Adrenal gland (tissue), 12 donors: ENCODE results near the gene GSTA5. TPM values are rescaled to one million over a fixed set of nuclear protein-coding genes. Genes with fewer than 3 reads are reported as not detected.
"Not testable (repeated sequence)": the region's sequence is repeated elsewhere in the genome, so short reads cannot be mapped to it uniquely, and the experiment has no call there.

ENCODE experiments used
- DNase-seq, 7 donors: peaks; one replicate each; pipeline ENCODE4 v3.0.0-alpha.2; 2019 to 2020
- H3K27ac ChIP-seq, 5 donors: fragments of 200-600 bp; sonication (generic) in 4 of 5; 1 replicate in 3 of 5; 2 replicates in 2 of 5; pipeline versions ENCODE4 v1.5.1 to v1.8.0; 2016 to 2020; ENCODE audit warnings: mild to moderate bottlenecking in 1 of 5
- H3K27me3 ChIP-seq: fragments of 200-600 bp; 2 replicates; pipeline ENCODE4 v1.8.0; 2021
- H3K36me3 ChIP-seq, 2 donors: fragments of 200-600 bp; replicated peaks in 1 of 2; 1 replicate in 1 of 2; 2 replicates in 1 of 2; pipeline versions ENCODE4 v1.5.1 to v1.8.0; 2018 to 2022
- H3K4me1 ChIP-seq, 2 donors: fragments of 200-600 bp; replicated peaks in 1 of 2; 1 replicate in 1 of 2; 2 replicates in 1 of 2; pipeline versions ENCODE4 v1.5.1 to v1.8.0; 2018 to 2021
- H3K4me3 ChIP-seq, 4 donors: fragments of 200-600 bp; sonication (generic) in 3 of 4; one replicate each; pipeline ENCODE4 v1.5.1; 2016 to 2018
- H3K9me3 ChIP-seq, 3 donors: fragments of 200-600 bp; sonication (generic) in 1 of 3; replicated peaks in 1 of 3; 1 replicate in 2 of 3; 2 replicates in 1 of 3; pipeline versions ENCODE4 v1.5.1 to v1.8.0; 2016 to 2021
- CTCF ChIP-seq, 6 experiments: fragments of 450-650 bp in 4 of 6; fragments of 200-600 bp in 2 of 6; sonication (generic) in 1 of 6; IDR thresholded peaks; 1 replicate in 5 of 6; 2 replicates in 1 of 6; pipeline versions ENCODE4 v1.5.1 to v1.8.0; 2016 to 2021; ENCODE audit warnings: antibody characterized with exemption in 6 of 6, mild to moderate bottlenecking in 2 of 6, moderate library complexity in 1 of 6
- POLR2A ChIP-seq, 2 donors: fragments of 450-650 bp; IDR thresholded peaks; one replicate each; pipeline ENCODE4 v1.6.1; 2017; ENCODE audit warnings: antibody characterized with exemption in 2 of 2, mild to moderate bottlenecking in 2 of 2, moderate library complexity in 1 of 2
- WGBS, 4 donors: extraction: QIAGEN DNeasy Blood & Tissue Kit in 2 of 4; methylation state at CpG; one replicate each; pipeline versions ENCODE4 v1.1.5 to v1.1.7; 2013 to 2017; 5-methylcytosine and 5-hydroxymethylcytosine counted together
- intact Hi-C, 2 donors: fragments of 100-400 bp; cut with DNase I; formaldehyde crosslinking; loops; one replicate each; pipeline versions ENCODE4 v1.14.1 to v1.15.0; 2022 to 2023
- polyA plus RNA-seq, 3 donors: library from polyadenylated mRNA; stranded (reverse); fragments of 200-250 nt in 2 of 3; fragments of 350-450 nt in 1 of 3; fragmentation: Illumina TruSeq in 1 of 3; extraction: RNeasy Lipid Tissue Mini Kit (QIAGEN cat#74804) in 1 of 3; gene quantifications; one replicate each; pipeline ENCODE4 v1.2.3, GENCODE V29; 2013 to 2014
- total RNA-seq, 9 donors: library from RNA; depleted of rRNA in 4 of 9; stranded (reverse); fragments of >200 nt in 4 of 9; fragments of 120-200 nt in 1 of 9; fragmentation: NEBNext Ultra II Directional in 1 of 9; extraction: Animal tissue kit (Norgen Biotek cat#: 25700) in 1 of 9; gene quantifications; one replicate each; pipeline versions ENCODE4 v1.1.0 to v1.2.4, GENCODE V29; 2013 to 2023
- donor health status: healthy with polysubstance abuse.
- donor health status: Bipolar disorder and iron deficiency.
- donor health status: DM: yes; HTN: yes; CAD: no.
- donor health status: DM: no; HTN: no; CAD: no.
- donor health status: DM: no; HTN: no; CAD: no.
- donor health status: DM: yes; HTN: yes; CAD: no.

GSTA5 gene
- total and polyA plus RNA-seq, 12 donors = not detected

GRCh38 chr6:52868240-52868639, 27.6 kb upstream of the GSTA5 start:
- no peak overlapping the region for H3K27ac ChIP-seq
- H3K36me3 ChIP-seq = no peaks in the 10 kb centered on the region
- H3K9me3 ChIP-seq = no peaks in the 10 kb centered on the region
- TF ChIP-seq POLR2A (IDR thresholded peaks at IDR 0.05) (no peak), CTCF (IDR thresholded peaks at IDR 0.05) (no peak)
- DNase-seq = no peak
- no peak overlapping the region for H3K4me3 ChIP-seq
- WGBS, 4 donors = 80 to 100% (median 95%) methylated on average over 1 of the region's 1 CpG
- intact Hi-C loops = no loop called here
- peaks cover 0 to 5% of the 10 kb centered on the region in 2 donors for H3K4me1 ChIP-seq
- no peaks in the 10 kb centered on the region for H3K27me3 ChIP-seq

- intact Hi-C loops, H3K4me3 ChIP-seq, DNase-seq, H3K4me1 ChIP-seq, H3K9me3 ChIP-seq, H3K27ac ChIP-seq, H3K36me3 ChIP-seq, H3K27me3 ChIP-seq: not testable (repeated sequence)
- WGBS, 4 donors = 89 to 100% (median 94%) methylated on average over 1 to 7 of the region's 7 CpGs
Observed at GRCh38 chr6:52861151-52861550, 20.5 kb upstream of the GSTA5 start.

GRCh38 chr6:52858416-52858815, 17.8 kb upstream of the GSTA5 start:
- Histone ChIP-seq H3K27ac (no peak overlapping the region), H3K4me1 (no peaks in the 10 kb centered on the region), H3K9me3 (no peaks in the 10 kb centered on the region), H3K4me3 (no peak overlapping the region), H3K27me3 (no peaks in the 10 kb centered on the region), H3K36me3 (no peaks in the 10 kb centered on the region)
- DNase-seq = no peak
- 88 to 94% (median 91%) methylated on average over 4 of the region's 4 CpGs for WGBS, 4 donors
- intact Hi-C loops = no loop called here
- TF ChIP-seq POLR2A (IDR thresholded peaks at IDR 0.05) (no peak), CTCF (IDR thresholded peaks at IDR 0.05) (no peak)

- WGBS, 4 donors = 30 to 65% (median 35%) methylated on average over 2 to 3 of the region's 3 CpGs
- H3K36me3 ChIP-seq, H3K4me1 ChIP-seq, H3K4me3 ChIP-seq, H3K9me3 ChIP-seq, DNase-seq, intact Hi-C loops, H3K27me3 ChIP-seq, H3K27ac ChIP-seq: not testable (repeated sequence)
Observed at GRCh38 chr6:52856137-52856536, 15.5 kb upstream of the GSTA5 start.

- no peak for TF ChIP-seq CTCF (IDR thresholded peaks at IDR 0.05)
- TF ChIP-seq POLR2A (IDR thresholded peaks at IDR 0.05) = no peak
- intact Hi-C loops = no loop called here
- Histone ChIP-seq H3K4me3 (no peak overlapping the region), H3K27ac (no peak overlapping the region), H3K4me1 (no peaks in the 10 kb centered on the region), H3K27me3 (no peaks in the 10 kb centered on the region), H3K9me3 (no peaks in the 10 kb centered on the region), H3K36me3 (no peaks in the 10 kb centered on the region)
- WGBS, 4 donors = 91 to 94% (median 92%) methylated on average over 4 of the region's 4 CpGs
- DNase-seq = no peak
Observed at GRCh38 chr6:52849137-52849536, 8.5 kb upstream of the GSTA5 start.
